Esophagus muscularis mucosa (tissue), 4 donors: ENCODE results near the gene EFCAB8.

Experiments used
- CTCF ChIP-seq, 3 experiments: fragments of 200-600 bp in 2 of 3; fragments of 450-650 bp in 1 of 3; sonication (generic) in 2 of 3; IDR thresholded peaks; one replicate each; pipeline ENCODE4 v1.5.1; 2017 to 2019; ENCODE audit warnings: antibody characterized with exemption in 3 of 3, mild to moderate bottlenecking in 2 of 3, moderate library complexity in 1 of 3
- EP300 ChIP-seq: sonication (generic); formaldehyde crosslinking; IDR thresholded peaks from one replicate; pipeline ENCODE4 v1.6.1; 2017; ENCODE audit warnings: antibody characterized with exemption
- POLR2A ChIP-seq: fragments of 450-650 bp; IDR thresholded peaks from one replicate; pipeline ENCODE4 v1.6.1; 2017; ENCODE audit warnings: antibody characterized with exemption, moderate library complexity, mild to moderate bottlenecking, low read depth
- POLR2AphosphoS5 ChIP-seq, 2 donors: sonication (generic); formaldehyde crosslinking; IDR thresholded peaks; one replicate each; pipeline ENCODE4 v1.6.1; 2017; ENCODE audit warnings: antibody characterized with exemption in 2 of 2

GRCh38 chr20:32965581-32966373, 107.1 kb downstream of the EFCAB8 start:
- TF ChIP-seq POLR2AphosphoS5 (IDR thresholded peaks at IDR 0.05) (no peak), CTCF (IDR thresholded peaks at IDR 0.05) (no peak), POLR2A (no peak), EP300 (no peak)
